Gastroesophageal sphincter (tissue), 3 donors: ENCODE data around the gene TTLL12.

Experiments used
- CTCF ChIP-seq, 4 experiments: fragments of 200-600 bp in 2 of 4; fragments of 450-650 bp in 2 of 4; sonication (generic) in 1 of 4; IDR thresholded peaks; one replicate each; pipeline ENCODE4 v1.5.1; 2017 to 2019; ENCODE audit warnings: antibody characterized with exemption in 4 of 4, mild to moderate bottlenecking in 2 of 4, moderate library complexity in 2 of 4
- EP300 ChIP-seq: sonication (generic); formaldehyde crosslinking; IDR thresholded peaks from one replicate; pipeline ENCODE4 v1.6.1; 2017; ENCODE audit warnings: antibody characterized with exemption, mild to moderate bottlenecking
- POLR2A ChIP-seq, 2 donors: fragments of 450-650 bp; IDR thresholded peaks; one replicate each; pipeline ENCODE4 v1.6.1; 2017; ENCODE audit warnings: antibody characterized with exemption in 2 of 2, mild to moderate bottlenecking in 2 of 2, moderate library complexity in 1 of 2

DNA sequence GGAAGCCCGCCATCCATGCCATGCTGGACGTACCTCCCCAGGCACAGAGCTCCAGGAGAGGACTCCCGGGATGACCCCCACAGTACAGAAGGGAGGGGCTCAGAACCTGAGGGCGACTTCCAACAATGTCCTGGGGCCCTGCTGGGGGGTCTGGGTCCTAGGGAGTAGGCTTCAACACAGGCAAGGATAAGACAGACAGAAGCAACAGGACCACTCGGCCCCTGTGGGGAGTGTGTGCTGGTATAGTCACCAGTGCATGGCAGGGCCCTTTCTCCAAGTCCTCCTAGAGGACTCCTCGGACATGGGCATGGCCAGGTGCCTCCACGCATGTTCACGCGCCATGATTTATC lies 16.8 kb downstream of the TTLL12 start:
- TF ChIP-seq POLR2A (IDR thresholded peaks at IDR 0.05), result no peak
- TF ChIP-seq CTCF (IDR thresholded peaks at IDR 0.05), result no peak
- TF ChIP-seq EP300, result no peak
